Measurements from ENCODE around the gene PLAC1.

GRCh38 chrX:134642386-134642785, 15.9 kb downstream of the PLAC1 start:
- TF ChIP-seq ZNF580 (CRISPR knock-in tag; IDR thresholded peaks at IDR 0.05; ENCODE audit: borderline replicate concordance, low read depth), result no peak
- TF ChIP-seq, protein P1, sequence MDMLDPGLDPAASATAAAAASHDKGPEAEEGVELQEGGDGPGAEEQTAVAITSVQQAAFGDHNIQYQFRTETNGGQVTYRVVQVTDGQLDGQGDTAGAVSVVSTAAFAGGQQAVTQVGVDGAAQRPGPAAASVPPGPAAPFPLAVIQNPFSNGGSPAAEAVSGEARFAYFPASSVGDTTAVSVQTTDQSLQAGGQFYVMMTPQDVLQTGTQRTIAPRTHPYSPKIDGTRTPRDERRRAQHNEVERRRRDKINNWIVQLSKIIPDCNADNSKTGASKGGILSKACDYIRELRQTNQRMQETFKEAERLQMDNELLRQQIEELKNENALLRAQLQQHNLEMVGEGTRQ (IDR thresholded peaks at IDR 0.05; ENCODE audit: low read depth, low read length), result no peak
- TF ChIP-seq, protein P1 (CRISPR knock-in tag; IDR thresholded peaks at IDR 0.05; ENCODE audit: borderline replicate concordance), result no peak
- TF ChIP-seq ZNF687 (CRISPR knock-in tag; IDR thresholded peaks at IDR 0.05), result no peak
- TF ChIP-seq POLR2A (IDR thresholded peaks at IDR 0.05; ENCODE audit: insufficient read depth in 1 of 2, low read depth in 2 of 2, low read length in 2 of 2), result no peak
- no peak for TF ChIP-seq NPAS2 (CRISPR knock-in tag; IDR thresholded peaks at IDR 0.05; ENCODE audit: borderline replicate concordance)
- no peak for TF ChIP-seq SMC3 (IDR thresholded peaks at IDR 0.05; ENCODE audit: low read length)

Measured in HepG2 (cell line).